ENCODE data around the gene PHIP. TPM values are rescaled to one million over a fixed set of nuclear protein-coding genes. Genes with fewer than 3 reads are reported as not detected.

The PHIP gene
- polyA plus RNA-seq, 1 experiment: 3.1 TPM

DNA sequence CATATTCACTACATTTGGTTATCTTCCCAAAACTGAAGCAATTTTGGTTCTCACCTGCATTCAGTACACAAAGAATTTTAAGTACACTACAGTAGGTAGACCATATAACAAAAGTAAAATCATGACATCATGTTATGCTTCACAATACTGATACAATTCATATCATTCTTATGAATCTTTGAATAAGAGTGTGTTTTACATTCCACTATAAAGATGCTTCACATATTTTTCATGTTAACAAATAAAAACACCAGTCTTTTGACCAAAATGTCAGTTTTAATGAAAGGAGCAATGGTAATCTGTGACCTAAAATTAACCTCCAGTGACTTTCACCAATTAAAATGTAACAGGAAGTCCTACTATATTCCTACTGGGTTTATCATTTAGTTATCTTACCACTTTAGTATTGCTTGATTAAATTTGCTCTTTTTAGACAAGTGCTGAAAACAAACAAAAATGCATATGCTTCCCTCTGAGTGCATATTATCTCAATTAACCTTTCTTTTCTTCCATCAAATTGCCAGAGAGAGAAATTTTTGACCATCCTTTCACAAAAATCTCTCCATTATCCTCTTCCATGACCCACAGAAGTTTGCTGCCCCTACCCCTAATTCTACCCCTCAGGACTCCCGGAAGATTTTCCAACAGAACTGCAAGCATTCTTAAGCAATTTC, 49.3 kb downstream of the PHIP start:
- ChIA-PET CTCF (no interaction called here), POLR2A (interaction anchor here (0.6 kb wide), 1 partner anchor 84 kb away, joined by 6 read pairs; no protein-coding TSS in a partner anchor)
- no peak overlapping the region for H3K4me3 ChIP-seq (ENCODE audit: low read depth, low read length)
- DNase-seq (ENCODE audit: low read depth): peak; percentile 50
- no peaks in the 10 kb centered on the region for H3K36me3 ChIP-seq (ENCODE audit: control insufficient read depth, insufficient read depth, low read length)
- H3K27me3 ChIP-seq (ENCODE audit: control insufficient read depth, insufficient read depth, low read length): no peaks in the 10 kb centered on the region
- TF ChIP-seq, protein P1, sequence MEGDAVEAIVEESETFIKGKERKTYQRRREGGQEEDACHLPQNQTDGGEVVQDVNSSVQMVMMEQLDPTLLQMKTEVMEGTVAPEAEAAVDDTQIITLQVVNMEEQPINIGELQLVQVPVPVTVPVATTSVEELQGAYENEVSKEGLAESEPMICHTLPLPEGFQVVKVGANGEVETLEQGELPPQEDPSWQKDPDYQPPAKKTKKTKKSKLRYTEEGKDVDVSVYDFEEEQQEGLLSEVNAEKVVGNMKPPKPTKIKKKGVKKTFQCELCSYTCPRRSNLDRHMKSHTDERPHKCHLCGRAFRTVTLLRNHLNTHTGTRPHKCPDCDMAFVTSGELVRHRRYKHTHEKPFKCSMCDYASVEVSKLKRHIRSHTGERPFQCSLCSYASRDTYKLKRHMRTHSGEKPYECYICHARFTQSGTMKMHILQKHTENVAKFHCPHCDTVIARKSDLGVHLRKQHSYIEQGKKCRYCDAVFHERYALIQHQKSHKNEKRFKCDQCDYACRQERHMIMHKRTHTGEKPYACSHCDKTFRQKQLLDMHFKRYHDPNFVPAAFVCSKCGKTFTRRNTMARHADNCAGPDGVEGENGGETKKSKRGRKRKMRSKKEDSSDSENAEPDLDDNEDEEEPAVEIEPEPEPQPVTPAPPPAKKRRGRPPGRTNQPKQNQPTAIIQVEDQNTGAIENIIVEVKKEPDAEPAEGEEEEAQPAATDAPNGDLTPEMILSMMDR (IDR thresholded peaks at IDR 0.05; ENCODE audit: insufficient read depth, low read depth, low read length): no peak

DNA sequence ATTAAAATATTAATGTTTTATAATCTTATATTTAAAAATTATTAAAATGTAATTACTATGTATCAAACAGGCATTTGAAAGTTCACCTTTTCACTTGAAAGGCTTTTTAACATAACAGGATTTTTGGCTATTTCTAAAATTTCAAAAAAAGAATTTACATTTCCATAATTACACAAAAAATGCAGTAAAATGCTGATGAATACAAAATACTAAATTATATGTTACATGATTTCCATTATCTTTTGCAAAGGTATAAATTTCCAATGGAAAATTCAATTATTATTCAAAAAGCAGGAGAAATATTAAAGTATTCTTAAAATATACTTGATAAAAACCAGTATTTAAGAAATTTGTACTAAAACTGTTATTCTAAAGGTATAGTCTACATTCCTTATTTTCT, 66.1 kb downstream of the PHIP start:
- H3K4me3 ChIP-seq (ENCODE audit: low read depth, low read length): no peak overlapping the region
- TF ChIP-seq, protein P1 (IDR thresholded peaks at IDR 0.05; ENCODE audit: insufficient read depth, low read depth, low read length): no peak
- POLR2A ChIA-PET: no interaction called here
- no peaks in the 10 kb centered on the region for H3K36me3 ChIP-seq (ENCODE audit: control insufficient read depth, insufficient read depth, low read length)
- CTCF ChIA-PET: no interaction called here
- DNase-seq (ENCODE audit: low read depth): no peak
- no peaks in the 10 kb centered on the region for H3K27me3 ChIP-seq (ENCODE audit: control insufficient read depth, insufficient read depth, low read length)

DNA sequence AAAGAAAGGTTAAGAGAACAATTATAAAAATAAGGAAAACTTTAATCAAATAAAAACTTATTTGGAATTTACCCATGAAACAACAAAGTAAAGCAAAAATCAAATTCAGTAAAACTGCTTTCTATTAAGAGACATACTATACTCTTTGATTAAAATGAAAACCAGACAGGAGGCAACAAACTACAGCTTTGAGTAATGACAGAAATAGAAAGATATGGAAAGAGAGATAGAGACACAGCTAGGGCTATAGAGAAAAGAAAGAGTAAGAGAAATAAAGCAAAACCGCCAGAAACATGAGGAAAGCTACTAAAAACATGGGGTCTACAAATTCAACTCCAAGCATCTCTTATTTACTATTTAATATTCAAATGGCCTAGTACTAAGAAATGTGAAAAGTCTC, 67.6 kb downstream of the PHIP start:
- DNase-seq (ENCODE audit: low read depth): no peak
- POLR2A ChIA-PET: no interaction called here
- Histone ChIP-seq H3K4me3 (ENCODE audit: low read depth, low read length) (no peak overlapping the region), H3K36me3 (ENCODE audit: control insufficient read depth, insufficient read depth, low read length) (no peaks in the 10 kb centered on the region), H3K27me3 (ENCODE audit: control insufficient read depth, insufficient read depth, low read length) (no peaks in the 10 kb centered on the region)
- TF ChIP-seq, protein P1 (IDR thresholded peaks at IDR 0.05; ENCODE audit: insufficient read depth, low read depth, low read length): no peak
- CTCF ChIA-PET: interaction anchor here (0.6 to 1.2 kb wide), 3 partner anchors 13 to 428 kb away, joined by 3 to 4 read pairs (median 3); no protein-coding TSS in a partner anchor

DNA sequence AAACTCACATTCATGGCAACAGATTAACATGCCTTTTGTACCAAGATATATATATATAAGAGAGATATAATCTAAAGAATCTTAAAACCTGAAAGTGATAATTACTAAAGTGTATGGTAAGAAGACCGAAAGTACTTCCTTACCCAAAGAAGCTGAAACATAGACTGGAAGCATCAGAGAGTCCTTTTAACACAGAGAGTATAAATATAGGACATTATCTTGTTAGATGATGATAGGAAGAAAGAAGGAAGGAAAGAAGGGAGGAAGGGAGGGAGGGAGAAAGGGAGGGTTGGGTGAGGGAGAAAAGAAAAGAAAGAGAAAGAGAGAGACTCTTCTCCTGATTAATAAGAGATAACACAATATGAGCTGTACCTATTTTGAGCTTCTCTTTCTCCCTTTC, 68.2 kb downstream of the PHIP start:
- Histone ChIP-seq H3K36me3 (ENCODE audit: control insufficient read depth, insufficient read depth, low read length) (no peaks in the 10 kb centered on the region), H3K4me3 (ENCODE audit: low read depth, low read length) (no peak overlapping the region), H3K27me3 (ENCODE audit: control insufficient read depth, insufficient read depth, low read length) (no peaks in the 10 kb centered on the region)
- ChIA-PET CTCF (interaction anchor here (0.7 kb wide), 1 partner anchor 14 kb away, joined by 4 read pairs; no protein-coding TSS in a partner anchor), POLR2A (no interaction called here)
- DNase-seq (ENCODE audit: low read depth): no peak
- TF ChIP-seq, protein P1 (IDR thresholded peaks at IDR 0.05; ENCODE audit: insufficient read depth, low read depth, low read length): no peak

DNA sequence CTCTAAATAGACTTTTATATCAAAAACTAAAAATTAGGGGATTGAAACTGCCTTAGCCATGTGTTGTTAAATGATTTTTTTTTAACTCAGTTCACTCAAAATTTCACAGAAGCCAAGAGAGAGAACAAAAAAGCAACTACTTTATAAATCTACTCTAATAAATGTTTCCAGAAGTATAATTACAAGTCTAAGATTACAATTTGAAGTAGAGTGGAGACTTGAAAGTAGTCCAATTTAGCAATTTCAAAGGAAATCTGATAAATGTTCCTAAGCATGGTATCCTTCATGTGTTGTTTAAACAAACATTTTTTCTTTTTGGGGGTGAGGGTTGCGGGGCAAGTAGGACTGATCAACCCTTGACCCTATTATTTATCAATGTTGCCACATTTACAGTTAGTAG, 72.6 kb downstream of the PHIP start:
- no peak overlapping the region for H3K4me3 ChIP-seq (ENCODE audit: low read depth, low read length)
- TF ChIP-seq, protein P1 (IDR thresholded peaks at IDR 0.05; ENCODE audit: insufficient read depth, low read depth, low read length): no peak
- ChIA-PET CTCF (no interaction called here), POLR2A (no interaction called here)
- H3K36me3 ChIP-seq (ENCODE audit: control insufficient read depth, insufficient read depth, low read length): peaks cover 2% of the 10 kb centered on the region; the same call in 1 of the 2 replicates
- no peak for DNase-seq (ENCODE audit: low read depth)
- H3K27me3 ChIP-seq (ENCODE audit: control insufficient read depth, insufficient read depth, low read length): no peaks in the 10 kb centered on the region

All from BJ (cell line).